ENCODE results near the gene PRKRA.

The PRKRA gene

DNA sequence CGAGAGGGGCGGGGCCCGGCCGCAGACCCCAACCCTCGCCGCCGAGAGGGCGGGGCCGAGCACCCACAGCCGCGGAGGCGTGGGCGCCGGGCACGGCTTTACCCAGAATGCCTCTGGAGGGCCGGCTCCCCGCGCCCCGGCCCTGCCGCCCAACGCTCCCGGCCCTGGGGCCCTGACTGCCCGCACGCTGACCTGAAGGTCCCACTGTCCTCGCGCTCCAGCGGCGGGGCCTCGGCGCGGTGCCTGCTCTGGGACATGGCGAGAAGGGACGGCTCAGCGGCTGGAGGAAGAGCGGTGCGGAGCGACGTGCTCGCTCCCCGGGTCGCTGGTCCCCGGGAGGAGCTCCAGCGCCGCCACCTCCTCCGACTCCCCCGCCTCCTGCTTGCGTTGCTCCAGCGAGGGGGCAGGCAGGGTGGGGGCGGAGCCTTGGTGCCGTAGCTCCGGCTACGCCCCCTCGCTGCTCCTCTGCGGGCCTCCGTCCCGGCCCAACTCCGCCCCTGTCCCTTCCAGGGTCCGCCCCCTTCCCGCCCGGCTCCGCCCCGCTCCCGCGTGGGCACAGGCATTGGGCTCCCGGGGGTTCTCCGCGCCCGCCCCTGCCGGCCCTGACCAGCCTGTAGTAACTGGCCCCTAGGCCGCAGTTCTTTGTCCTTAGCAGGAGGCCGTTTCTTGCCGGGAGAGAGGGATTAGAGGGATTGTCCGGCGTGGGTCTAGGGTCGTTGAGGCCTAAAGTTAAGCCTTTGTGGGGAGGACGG is at the start of gene PRKRA, which contains the start of gene PJVK:
Gene PRKRA, minus strand, starts transcription at position 402 of the 752 bp plus-strand sequence. Its CDS starts 145 bp downstream, at position 257.
Gene PJVK, plus strand, starts transcription at position 605 of the 752 bp plus-strand sequence. CDS start 2,032 bp downstream, outside the sequence.
- peak within 1 kb of the TSS; percentile 99 for H3K27ac ChIP-seq (ENCODE audit: low read depth, low read length)
- no peaks in the 10 kb centered on the region for H3K9me3 ChIP-seq (ENCODE audit: control insufficient read depth in 1 of 2, low read length in 2 of 2)
- peaks cover 10 to 18% of the 10 kb centered on the region in 2 donors for H3K4me1 ChIP-seq (ENCODE audit: control insufficient read depth in 1 of 2, insufficient read depth in 2 of 2, low read length in 2 of 2)
- peak within 1 kb of the TSS; percentile 87 to 98 for H3K9ac ChIP-seq (ENCODE audit: low read depth in 1 of 2, low read length in 2 of 2)
- peak within 1 kb of the TSS; percentile 68 to 91 for H3K4me3 ChIP-seq (ENCODE audit: low read depth in 1 of 2, low read length in 2 of 2)
- peaks cover 8 to 15% of the 10 kb centered on the region in 2 donors for H3K36me3 ChIP-seq (ENCODE audit: control insufficient read depth in 1 of 2, insufficient read depth in 2 of 2, low read length in 2 of 2)
- no peaks in the 10 kb centered on the region for H3K27me3 ChIP-seq (ENCODE audit: control insufficient read depth in 1 of 2, insufficient read depth in 2 of 2, low read length in 2 of 2)

DNA sequence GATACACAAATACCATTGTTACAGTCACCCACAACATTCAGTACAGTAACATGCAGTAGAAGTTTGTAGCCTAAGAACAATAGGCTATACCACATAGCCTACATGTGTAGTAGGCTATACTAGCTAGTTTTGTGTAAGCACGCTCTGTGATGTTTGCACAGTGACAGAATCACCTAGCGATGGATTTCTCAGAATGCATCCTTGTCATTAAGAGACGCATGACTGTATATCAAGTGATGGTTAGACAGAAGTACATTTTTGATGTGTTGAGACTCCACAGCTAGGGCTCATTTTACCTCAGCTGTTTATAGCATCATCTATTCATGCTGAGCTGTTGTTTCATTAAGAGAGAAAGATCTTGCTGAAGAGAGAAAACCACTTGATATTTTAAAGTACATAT is 48.7 kb upstream of the PRKRA start:
- no peaks in the 10 kb centered on the region for H3K9me3 ChIP-seq (ENCODE audit: control insufficient read depth in 1 of 2, low read length in 2 of 2)
- no peak overlapping the region for H3K4me3 ChIP-seq (ENCODE audit: low read depth in 1 of 2, low read length in 2 of 2)
- no peaks in the 10 kb centered on the region for H3K27me3 ChIP-seq (ENCODE audit: control insufficient read depth in 1 of 2, insufficient read depth in 2 of 2, low read length in 2 of 2)
- H3K4me1 ChIP-seq (ENCODE audit: control insufficient read depth in 1 of 2, insufficient read depth in 2 of 2, low read length in 2 of 2) = peaks cover 0 to 11% of the 10 kb centered on the region in 2 donors
- H3K9ac ChIP-seq (ENCODE audit: low read depth in 1 of 2, low read length in 2 of 2) = no peak overlapping the region
- peaks cover 38 to 73% of the 10 kb centered on the region in 2 donors for H3K36me3 ChIP-seq (ENCODE audit: control insufficient read depth in 1 of 2, insufficient read depth in 2 of 2, low read length in 2 of 2)
- no peak overlapping the region for H3K27ac ChIP-seq (ENCODE audit: low read depth, low read length)

DNA sequence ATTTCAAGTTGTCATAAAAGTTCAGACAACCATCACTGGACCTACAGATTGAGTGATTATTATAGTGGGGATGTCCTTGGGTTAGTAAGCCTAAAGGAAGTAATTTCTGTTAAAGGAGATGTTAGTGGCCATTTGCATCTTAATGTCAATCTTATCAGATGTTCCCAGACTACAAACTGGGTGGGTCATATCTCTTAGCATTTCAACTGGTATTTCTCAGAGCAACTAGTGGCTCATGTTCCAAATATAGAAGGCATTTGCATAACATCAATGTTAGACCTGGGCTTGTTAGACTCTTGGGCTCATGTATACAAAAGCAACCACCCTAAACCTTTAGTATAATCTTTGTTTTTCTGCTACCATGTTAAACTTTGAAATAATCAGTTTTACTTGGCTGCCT is 47.2 kb upstream of the PRKRA start:
- H3K9ac ChIP-seq (ENCODE audit: low read depth in 1 of 2, low read length in 2 of 2) = no peak overlapping the region
- H3K36me3 ChIP-seq (ENCODE audit: control insufficient read depth in 1 of 2, insufficient read depth in 2 of 2, low read length in 2 of 2) = peaks cover 46 to 71% of the 10 kb centered on the region in 2 donors
- H3K4me3 ChIP-seq (ENCODE audit: low read depth in 1 of 2, low read length in 2 of 2) = no peak overlapping the region
- no peak overlapping the region for H3K27ac ChIP-seq (ENCODE audit: low read depth, low read length)
- H3K4me1 ChIP-seq (ENCODE audit: control insufficient read depth in 1 of 2, insufficient read depth in 2 of 2, low read length in 2 of 2) = peaks cover 0 to 11% of the 10 kb centered on the region in 2 donors
- no peaks in the 10 kb centered on the region for H3K27me3 ChIP-seq (ENCODE audit: control insufficient read depth in 1 of 2, insufficient read depth in 2 of 2, low read length in 2 of 2)
- no peaks in the 10 kb centered on the region for H3K9me3 ChIP-seq (ENCODE audit: control insufficient read depth in 1 of 2, low read length in 2 of 2)

DNA sequence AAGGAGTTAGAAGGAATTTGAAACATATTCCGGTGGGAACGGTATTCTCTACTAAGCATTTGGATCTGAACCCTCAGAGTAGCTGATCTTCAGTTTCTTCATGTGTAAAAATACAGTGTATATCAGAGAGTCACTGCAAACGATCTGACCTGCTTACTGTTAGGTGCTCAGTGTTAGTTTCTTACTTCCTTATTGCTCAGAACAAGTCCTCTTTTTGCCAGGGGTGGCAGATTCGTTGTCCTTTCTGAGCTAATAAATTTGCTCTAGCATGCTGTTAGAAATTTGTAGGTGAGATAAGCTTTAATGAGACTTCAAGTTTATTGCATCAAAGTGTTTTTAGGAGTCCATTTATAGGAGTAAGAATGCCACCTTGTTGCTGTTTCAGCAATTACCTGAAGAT is 45.1 kb upstream of the PRKRA start:
- no peaks in the 10 kb centered on the region for H3K9me3 ChIP-seq (ENCODE audit: control insufficient read depth in 1 of 2, low read length in 2 of 2)
- no peak overlapping the region for H3K27ac ChIP-seq (ENCODE audit: low read depth, low read length)
- H3K9ac ChIP-seq (ENCODE audit: low read depth in 1 of 2, low read length in 2 of 2) = no peak overlapping the region
- no peak overlapping the region for H3K4me3 ChIP-seq (ENCODE audit: low read depth in 1 of 2, low read length in 2 of 2)
- peaks cover 46 to 64% of the 10 kb centered on the region in 2 donors for H3K36me3 ChIP-seq (ENCODE audit: control insufficient read depth in 1 of 2, insufficient read depth in 2 of 2, low read length in 2 of 2)
- peaks cover 0 to 11% of the 10 kb centered on the region in 2 donors for H3K4me1 ChIP-seq (ENCODE audit: control insufficient read depth in 1 of 2, insufficient read depth in 2 of 2, low read length in 2 of 2)
- H3K27me3 ChIP-seq (ENCODE audit: control insufficient read depth in 1 of 2, insufficient read depth in 2 of 2, low read length in 2 of 2) = no peaks in the 10 kb centered on the region

DNA sequence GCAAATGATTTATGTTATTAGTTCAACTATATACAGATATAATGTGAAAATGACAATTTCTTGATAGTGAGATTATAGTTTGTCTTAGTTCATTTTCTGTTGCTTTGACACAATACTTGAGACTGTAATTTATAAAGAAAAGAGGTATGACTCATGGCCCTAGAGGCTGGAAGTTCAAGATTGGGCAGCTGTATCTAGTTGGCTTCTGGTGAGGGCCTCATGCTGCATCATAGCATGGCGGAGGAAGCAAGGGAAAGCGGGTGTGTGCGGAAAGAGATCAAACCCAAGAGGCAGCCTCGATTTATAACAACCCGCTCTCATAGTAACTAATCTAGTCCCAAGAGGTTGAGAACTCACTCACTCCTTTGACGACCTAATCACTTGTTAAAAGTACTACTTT is 40.6 kb upstream of the PRKRA start:
- Histone ChIP-seq H3K27ac (ENCODE audit: low read depth, low read length) (no peak overlapping the region), H3K4me1 (ENCODE audit: control insufficient read depth in 1 of 2, insufficient read depth in 2 of 2, low read length in 2 of 2) (peaks cover 0 to 11% of the 10 kb centered on the region in 2 donors), H3K9me3 (ENCODE audit: control insufficient read depth in 1 of 2, low read length in 2 of 2) (no peaks in the 10 kb centered on the region), H3K27me3 (ENCODE audit: control insufficient read depth in 1 of 2, insufficient read depth in 2 of 2, low read length in 2 of 2) (no peaks in the 10 kb centered on the region), H3K4me3 (ENCODE audit: low read depth in 1 of 2, low read length in 2 of 2) (no peak overlapping the region), H3K9ac (ENCODE audit: low read depth in 1 of 2, low read length in 2 of 2) (no peak overlapping the region), H3K36me3 (ENCODE audit: control insufficient read depth in 1 of 2, insufficient read depth in 2 of 2, low read length in 2 of 2) (peaks cover 39 to 63% of the 10 kb centered on the region in 2 donors)

DNA sequence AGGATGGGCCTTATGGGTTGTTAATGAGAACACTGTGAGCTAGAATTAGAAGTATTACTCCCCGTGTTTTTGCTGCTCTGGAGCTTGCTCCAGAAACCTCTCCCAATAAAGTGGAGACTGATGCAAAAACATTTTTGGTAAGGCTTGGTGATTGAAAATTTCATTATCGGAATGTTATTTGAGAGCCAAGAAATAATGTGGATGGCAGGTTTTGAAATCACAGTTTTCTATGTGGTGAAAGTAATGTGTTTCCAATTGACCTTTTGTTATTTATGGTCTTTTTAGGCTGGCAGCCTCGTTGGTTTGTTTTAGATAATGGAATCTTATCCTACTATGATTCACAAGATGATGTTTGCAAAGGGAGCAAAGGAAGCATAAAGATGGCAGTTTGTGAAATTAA is 34.4 kb upstream of the PRKRA start:
- H3K9ac ChIP-seq (ENCODE audit: low read depth in 1 of 2, low read length in 2 of 2) = no peak overlapping the region
- H3K27me3 ChIP-seq (ENCODE audit: control insufficient read depth in 1 of 2, insufficient read depth in 2 of 2, low read length in 2 of 2) = no peaks in the 10 kb centered on the region
- H3K36me3 ChIP-seq (ENCODE audit: control insufficient read depth in 1 of 2, insufficient read depth in 2 of 2, low read length in 2 of 2) = peaks cover 15 to 33% of the 10 kb centered on the region in 2 donors
- H3K27ac ChIP-seq (ENCODE audit: low read depth, low read length) = no peak overlapping the region
- peaks cover 29 to 40% of the 10 kb centered on the region in 2 donors for H3K4me1 ChIP-seq (ENCODE audit: control insufficient read depth in 1 of 2, insufficient read depth in 2 of 2, low read length in 2 of 2)
- no peak overlapping the region for H3K4me3 ChIP-seq (ENCODE audit: low read depth in 1 of 2, low read length in 2 of 2)
- H3K9me3 ChIP-seq (ENCODE audit: control insufficient read depth in 1 of 2, low read length in 2 of 2) = no peaks in the 10 kb centered on the region

DNA sequence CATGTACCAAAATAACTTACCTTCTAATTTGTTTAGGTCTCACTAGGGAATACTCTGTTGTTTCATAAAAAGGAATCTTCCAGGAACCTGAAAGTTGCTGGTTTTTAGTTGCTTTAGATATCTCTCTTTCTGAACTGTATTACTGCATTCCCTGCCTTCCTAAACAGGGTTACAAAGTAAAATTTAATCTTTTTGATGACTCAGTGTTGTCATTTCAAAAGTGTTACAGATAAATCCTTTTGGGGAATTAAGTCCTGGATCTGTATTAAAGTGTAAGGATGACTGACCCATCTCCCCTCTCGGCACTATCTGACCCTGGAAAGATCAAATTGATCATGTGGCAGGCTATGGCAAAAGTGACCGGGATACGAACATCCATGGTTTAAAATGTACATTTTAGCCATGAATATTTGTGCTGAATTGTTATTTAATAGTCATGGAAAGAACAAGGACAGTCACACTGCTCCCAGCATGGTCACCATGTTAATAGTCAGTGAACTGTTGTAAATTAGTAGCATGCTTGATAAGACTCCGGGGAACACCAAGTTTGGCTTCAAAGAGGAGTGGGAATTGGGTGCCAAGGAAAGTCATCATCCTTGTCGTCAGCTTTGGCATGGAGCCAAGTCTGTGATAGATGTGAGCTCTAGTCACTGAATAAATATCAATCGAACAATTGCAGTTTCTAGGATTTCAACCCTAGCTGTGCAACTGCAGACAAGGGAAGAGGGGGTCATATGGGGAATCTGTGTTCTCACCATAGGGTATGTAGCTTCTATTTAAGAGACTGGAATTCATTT is 33.5 kb upstream of the PRKRA start:
- Histone ChIP-seq H3K36me3 (ENCODE audit: control insufficient read depth in 1 of 2, insufficient read depth in 2 of 2, low read length in 2 of 2) (peaks cover 11 to 26% of the 10 kb centered on the region in 2 donors), H3K27me3 (ENCODE audit: control insufficient read depth in 1 of 2, insufficient read depth in 2 of 2, low read length in 2 of 2) (no peaks in the 10 kb centered on the region), H3K9ac (ENCODE audit: low read depth in 1 of 2, low read length in 2 of 2) (no peak overlapping the region), H3K9me3 (ENCODE audit: control insufficient read depth in 1 of 2, low read length in 2 of 2) (no peaks in the 10 kb centered on the region), H3K4me1 (ENCODE audit: control insufficient read depth in 1 of 2, insufficient read depth in 2 of 2, low read length in 2 of 2) (peaks cover 35 to 44% of the 10 kb centered on the region in 2 donors), H3K27ac (ENCODE audit: low read depth, low read length) (no peak overlapping the region), H3K4me3 (ENCODE audit: low read depth in 1 of 2, low read length in 2 of 2) (no peak overlapping the region)

DNA sequence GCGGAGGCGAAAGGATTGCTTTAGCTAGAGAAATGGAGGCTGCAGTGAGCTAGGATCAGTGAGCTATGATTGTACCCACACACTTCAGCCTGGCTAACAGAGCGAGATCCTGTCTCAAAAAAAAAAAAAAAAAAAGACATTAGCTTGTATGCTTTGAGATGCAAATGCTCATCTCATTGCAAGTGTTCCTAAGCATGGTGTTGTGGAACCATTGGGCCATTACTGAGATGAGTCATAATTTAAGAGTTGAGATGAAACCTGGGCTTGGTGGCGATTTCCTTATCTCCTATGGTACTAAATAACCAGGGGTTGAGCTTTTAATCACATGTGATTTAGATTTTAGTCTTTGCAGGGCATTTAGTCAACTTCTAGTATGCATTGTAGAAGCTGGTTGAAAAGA is 31.5 kb upstream of the PRKRA start:
- no peaks in the 10 kb centered on the region for H3K9me3 ChIP-seq (ENCODE audit: control insufficient read depth in 1 of 2, low read length in 2 of 2)
- no peak overlapping the region for H3K9ac ChIP-seq (ENCODE audit: low read depth in 1 of 2, low read length in 2 of 2)
- H3K27ac ChIP-seq (ENCODE audit: low read depth, low read length) = no peak overlapping the region
- peaks cover 45 to 48% of the 10 kb centered on the region in 2 donors for H3K4me1 ChIP-seq (ENCODE audit: control insufficient read depth in 1 of 2, insufficient read depth in 2 of 2, low read length in 2 of 2)
- no peaks in the 10 kb centered on the region for H3K27me3 ChIP-seq (ENCODE audit: control insufficient read depth in 1 of 2, insufficient read depth in 2 of 2, low read length in 2 of 2)
- H3K4me3 ChIP-seq (ENCODE audit: low read depth in 1 of 2, low read length in 2 of 2) = peak overlapping the region; percentile 23 to 94
- peaks cover 11 to 14% of the 10 kb centered on the region in 2 donors for H3K36me3 ChIP-seq (ENCODE audit: control insufficient read depth in 1 of 2, insufficient read depth in 2 of 2, low read length in 2 of 2)

DNA sequence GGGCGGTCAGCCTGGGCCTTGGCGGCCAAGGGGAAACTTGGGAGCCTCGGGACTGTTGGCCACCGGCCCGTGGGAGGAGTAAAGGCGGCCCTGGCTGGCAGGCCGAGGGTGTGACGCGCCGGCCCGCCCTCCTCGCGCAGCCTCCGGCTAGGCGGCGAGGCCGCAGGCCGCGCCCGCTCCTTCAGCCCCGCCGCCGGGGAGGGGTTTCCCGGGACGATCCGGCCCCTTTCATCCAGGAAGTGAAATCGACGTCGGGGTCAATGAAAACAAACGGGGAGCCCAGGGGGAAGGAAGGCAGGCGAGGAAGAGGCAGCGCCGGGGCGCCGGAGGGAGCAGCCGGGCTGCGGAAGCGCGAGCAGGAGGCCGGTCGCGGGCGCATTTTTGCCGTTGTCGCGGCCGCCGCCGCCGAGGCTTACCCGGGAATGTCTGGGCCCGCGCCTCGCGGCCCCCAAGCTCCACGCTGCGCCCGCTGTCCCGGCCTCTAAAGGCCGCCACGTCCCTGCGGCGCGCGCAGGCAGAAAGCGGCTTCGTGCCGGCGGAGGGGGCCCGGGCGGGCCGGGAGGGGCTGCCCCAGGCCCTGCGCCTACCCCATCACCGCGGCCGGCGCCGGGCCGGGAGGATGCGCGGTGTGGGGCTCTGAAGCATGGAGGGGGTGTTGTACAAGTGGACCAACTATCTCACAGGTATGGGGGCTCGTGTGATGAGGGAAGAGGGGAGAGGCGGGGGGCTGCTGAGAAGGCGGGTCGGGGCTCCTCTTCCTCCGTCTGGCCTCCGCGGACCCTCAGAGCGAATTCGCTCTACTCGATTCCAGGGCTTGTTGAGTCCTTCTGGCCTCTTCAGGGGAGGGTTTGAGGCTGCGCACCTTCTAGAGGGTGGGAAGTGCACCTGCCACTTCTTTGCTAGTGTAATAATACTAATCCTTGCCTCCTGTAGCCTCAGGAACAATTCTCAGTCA is 29.5 kb upstream of the PRKRA start, which contains the start of gene PLEKHA3:
Gene PLEKHA3, plus strand, starts transcription at position 231 of the 955 bp plus-strand sequence. Its CDS starts 413 bp downstream, at position 644.
- H3K9ac ChIP-seq (ENCODE audit: low read depth in 1 of 2, low read length in 2 of 2) = peak within 1 kb of the TSS; percentile 92 to 94
- H3K4me3 ChIP-seq (ENCODE audit: low read depth in 1 of 2, low read length in 2 of 2) = peak within 1 kb of the TSS; percentile 89 to 94
- H3K36me3 ChIP-seq (ENCODE audit: control insufficient read depth in 1 of 2, insufficient read depth in 2 of 2, low read length in 2 of 2) = no peaks in the 10 kb centered on the region
- H3K27me3 ChIP-seq (ENCODE audit: control insufficient read depth in 1 of 2, insufficient read depth in 2 of 2, low read length in 2 of 2) = no peaks in the 10 kb centered on the region
- peak within 1 kb of the TSS; percentile 61 for H3K27ac ChIP-seq (ENCODE audit: low read depth, low read length)
- no peaks in the 10 kb centered on the region for H3K9me3 ChIP-seq (ENCODE audit: control insufficient read depth in 1 of 2, low read length in 2 of 2)
- peaks cover 45% of the 10 kb centered on the region in 2 donors for H3K4me1 ChIP-seq (ENCODE audit: control insufficient read depth in 1 of 2, insufficient read depth in 2 of 2, low read length in 2 of 2)
